Measurements from ENCODE around the gene COBLL1. TPM values are rescaled to one million over a fixed set of nuclear protein-coding genes. Genes with fewer than 3 reads are reported as not detected.

Gene COBLL1
- total RNA-seq, 2 donors from 2014 or later = 20.7 to 23.9 TPM

DNA sequence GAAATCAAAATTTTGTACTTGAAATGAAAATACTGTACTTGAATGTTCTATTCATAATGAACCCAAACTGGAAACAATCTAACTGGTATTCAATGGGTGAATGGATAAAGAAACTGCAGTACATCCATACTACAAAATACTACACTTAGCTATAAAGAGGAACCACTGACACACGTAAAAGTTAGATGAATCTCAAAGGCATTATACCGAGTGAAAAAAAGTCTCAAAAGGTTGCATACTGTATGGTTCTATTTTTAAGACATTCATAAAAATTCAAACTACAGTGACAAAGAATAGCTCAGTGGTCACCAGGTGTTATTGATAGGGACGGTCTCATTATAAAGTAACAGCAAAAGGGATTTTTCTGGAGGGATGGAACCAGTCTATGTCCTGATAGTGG lies 41.1 kb downstream of the COBLL1 start:
- H3K27me3 ChIP-seq = no peaks in the 10 kb centered on the region
- intact Hi-C loops (cut with DNase I) = no loop called here
- no peak overlapping the region for H3K4me3 ChIP-seq
- H3K9me3 ChIP-seq = no peaks in the 10 kb centered on the region
- TF ChIP-seq, protein P1, sequence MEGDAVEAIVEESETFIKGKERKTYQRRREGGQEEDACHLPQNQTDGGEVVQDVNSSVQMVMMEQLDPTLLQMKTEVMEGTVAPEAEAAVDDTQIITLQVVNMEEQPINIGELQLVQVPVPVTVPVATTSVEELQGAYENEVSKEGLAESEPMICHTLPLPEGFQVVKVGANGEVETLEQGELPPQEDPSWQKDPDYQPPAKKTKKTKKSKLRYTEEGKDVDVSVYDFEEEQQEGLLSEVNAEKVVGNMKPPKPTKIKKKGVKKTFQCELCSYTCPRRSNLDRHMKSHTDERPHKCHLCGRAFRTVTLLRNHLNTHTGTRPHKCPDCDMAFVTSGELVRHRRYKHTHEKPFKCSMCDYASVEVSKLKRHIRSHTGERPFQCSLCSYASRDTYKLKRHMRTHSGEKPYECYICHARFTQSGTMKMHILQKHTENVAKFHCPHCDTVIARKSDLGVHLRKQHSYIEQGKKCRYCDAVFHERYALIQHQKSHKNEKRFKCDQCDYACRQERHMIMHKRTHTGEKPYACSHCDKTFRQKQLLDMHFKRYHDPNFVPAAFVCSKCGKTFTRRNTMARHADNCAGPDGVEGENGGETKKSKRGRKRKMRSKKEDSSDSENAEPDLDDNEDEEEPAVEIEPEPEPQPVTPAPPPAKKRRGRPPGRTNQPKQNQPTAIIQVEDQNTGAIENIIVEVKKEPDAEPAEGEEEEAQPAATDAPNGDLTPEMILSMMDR (IDR thresholded peaks at IDR 0.05) = no peak
- H3K36me3 ChIP-seq = no peaks in the 10 kb centered on the region
- H3K27ac ChIP-seq = no peak overlapping the region
- no peaks in the 10 kb centered on the region for H3K4me1 ChIP-seq
- no peak overlapping the region for H3K9ac ChIP-seq (ENCODE audit: low read depth in 2 of 2, low read length in 2 of 2)
- no peak for DNase-seq

DNA sequence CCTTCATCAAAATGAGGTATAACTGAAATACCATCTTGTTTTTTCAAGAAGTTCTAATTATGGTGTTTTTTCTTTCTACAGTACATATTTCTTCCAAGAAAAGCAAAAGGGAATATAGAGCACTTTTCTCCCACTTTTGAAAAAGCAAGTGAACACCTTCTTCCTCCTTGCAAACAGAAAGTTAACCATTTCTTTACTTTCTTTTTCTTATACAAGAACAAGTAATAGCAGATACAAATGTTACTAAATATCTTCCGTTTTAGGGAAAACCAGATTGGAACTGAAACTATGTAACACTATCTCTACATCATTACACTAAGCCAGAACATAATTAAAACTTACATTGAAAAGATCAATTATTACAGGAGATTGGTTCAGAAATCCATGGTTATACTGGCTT lies 44.0 kb downstream of the COBLL1 start:
- intact Hi-C loops (cut with DNase I) = no loop called here
- TF ChIP-seq, protein P1 (IDR thresholded peaks at IDR 0.05) = no peak
- Histone ChIP-seq H3K27ac (no peak overlapping the region), H3K9me3 (no peaks in the 10 kb centered on the region), H3K9ac (ENCODE audit: low read depth in 2 of 2, low read length in 2 of 2) (no peak overlapping the region), H3K4me3 (no peak overlapping the region), H3K4me1 (no peaks in the 10 kb centered on the region), H3K36me3 (no peaks in the 10 kb centered on the region), H3K27me3 (no peaks in the 10 kb centered on the region)
- no peak for DNase-seq

DNA sequence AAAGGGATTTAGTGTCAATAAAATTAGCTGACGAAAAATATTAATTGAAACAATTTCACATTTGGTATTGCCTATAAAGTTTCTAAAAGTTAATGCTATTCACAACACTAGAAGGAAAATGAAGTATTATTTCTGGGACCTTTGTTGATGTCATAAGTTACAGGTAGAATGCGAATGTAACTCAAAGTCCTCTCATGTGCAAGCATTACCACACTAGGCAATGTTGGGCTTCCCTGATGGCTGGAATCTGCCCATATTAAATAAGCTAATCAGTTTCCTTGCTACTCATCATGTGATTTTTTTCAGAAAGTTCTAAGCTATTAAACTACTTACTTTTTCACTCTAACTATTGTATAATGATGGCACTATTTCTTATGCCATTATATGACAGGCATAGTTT lies 44.6 kb downstream of the COBLL1 start:
- Histone ChIP-seq H3K9ac (ENCODE audit: low read depth in 2 of 2, low read length in 2 of 2) (no peak overlapping the region), H3K4me1 (no peaks in the 10 kb centered on the region), H3K27ac (no peak overlapping the region), H3K4me3 (no peak overlapping the region), H3K27me3 (no peaks in the 10 kb centered on the region), H3K9me3 (no peaks in the 10 kb centered on the region), H3K36me3 (no peaks in the 10 kb centered on the region)
- no peak for DNase-seq
- TF ChIP-seq, protein P1 (IDR thresholded peaks at IDR 0.05) = no peak
- intact Hi-C loops (cut with DNase I) = no loop called here

DNA sequence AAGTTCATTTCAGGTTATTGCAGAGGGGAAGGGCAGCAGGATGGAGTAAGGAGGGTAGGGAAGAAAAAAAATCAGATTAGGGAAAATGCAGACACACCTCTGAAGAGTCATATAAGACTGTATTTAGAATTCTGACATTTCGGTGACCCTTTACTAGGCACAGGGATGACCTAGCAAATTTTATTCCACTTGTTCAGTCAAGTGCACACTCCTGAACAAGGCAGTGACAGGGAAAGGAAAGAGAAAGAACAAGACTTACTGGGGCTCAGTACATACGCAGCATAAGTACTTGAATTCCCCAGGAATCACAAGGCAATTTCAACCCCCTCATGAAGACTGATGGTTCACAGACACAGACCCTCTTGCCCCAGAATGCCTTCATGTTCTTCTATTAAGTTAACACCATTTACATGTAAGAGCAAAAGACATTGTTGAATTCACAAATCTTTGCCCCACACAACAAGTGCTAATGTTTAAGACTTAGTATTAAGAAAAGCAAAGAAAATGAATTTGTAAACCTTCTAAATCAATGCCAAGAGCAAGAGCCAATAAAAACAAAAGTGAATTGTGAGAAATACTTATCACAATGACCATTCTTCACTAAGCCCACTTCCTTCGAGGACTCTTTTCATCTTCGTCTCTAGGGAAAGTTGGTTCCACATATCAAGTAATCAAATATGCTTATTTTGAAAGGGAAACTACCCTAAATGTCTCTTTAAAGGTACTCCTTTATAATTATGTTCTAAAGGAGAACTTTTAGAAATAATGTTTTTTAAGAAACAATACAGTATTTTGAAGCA lies 47.0 kb downstream of the COBLL1 start:
- TF ChIP-seq, protein P1 (IDR thresholded peaks at IDR 0.05) = no peak
- Histone ChIP-seq H3K4me3 (no peak overlapping the region), H3K27me3 (no peaks in the 10 kb centered on the region), H3K4me1 (no peaks in the 10 kb centered on the region), H3K9ac (ENCODE audit: low read depth in 2 of 2, low read length in 2 of 2) (no peak overlapping the region), H3K36me3 (no peaks in the 10 kb centered on the region), H3K27ac (no peak overlapping the region), H3K9me3 (no peaks in the 10 kb centered on the region)
- no peak for DNase-seq
- intact Hi-C loops (cut with DNase I) = no loop called here

DNA sequence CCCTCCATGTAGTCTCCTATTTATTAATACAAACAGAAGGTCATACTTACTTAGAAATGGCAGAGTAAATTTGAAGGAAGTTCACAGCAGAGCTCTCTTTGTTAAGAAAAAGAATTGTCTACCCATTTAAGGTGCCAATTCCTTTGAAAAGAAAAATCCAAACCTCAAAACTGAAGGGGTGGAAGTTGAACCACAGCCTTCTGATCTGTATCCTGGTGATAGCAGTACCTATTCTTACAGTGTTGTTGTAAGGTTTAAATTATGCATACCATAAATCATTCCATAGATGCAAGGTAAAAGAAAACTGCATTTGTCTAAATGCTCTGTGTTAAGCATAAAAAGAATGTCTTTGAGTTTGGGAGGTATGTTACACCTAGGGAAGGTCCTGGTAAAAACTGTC lies 47.6 kb downstream of the COBLL1 start:
- DNase-seq = no peak
- intact Hi-C loops (cut with DNase I) = no loop called here
- Histone ChIP-seq H3K27me3 (no peaks in the 10 kb centered on the region), H3K4me3 (no peak overlapping the region), H3K4me1 (no peaks in the 10 kb centered on the region), H3K36me3 (no peaks in the 10 kb centered on the region), H3K9ac (ENCODE audit: low read depth in 2 of 2, low read length in 2 of 2) (no peak overlapping the region), H3K9me3 (no peaks in the 10 kb centered on the region), H3K27ac (no peak overlapping the region)
- TF ChIP-seq, protein P1 (IDR thresholded peaks at IDR 0.05) = no peak

All from colonic mucosa (tissue), 4 donors.